ENCODE data around the gene MAP3K5. TPM values are rescaled to one million over a fixed set of nuclear protein-coding genes. Genes with fewer than 3 reads are reported as not detected.
A peak's percentile ranks its signal among the peaks of the same experiment; 100 is the strongest.

The MAP3K5 gene
- total and polyA plus RNA-seq, 2 donors (not counting 3 experiments of a cell fraction or from before 2014, with no cell fraction given) = 1.5 to 7.0 TPM

DNA sequence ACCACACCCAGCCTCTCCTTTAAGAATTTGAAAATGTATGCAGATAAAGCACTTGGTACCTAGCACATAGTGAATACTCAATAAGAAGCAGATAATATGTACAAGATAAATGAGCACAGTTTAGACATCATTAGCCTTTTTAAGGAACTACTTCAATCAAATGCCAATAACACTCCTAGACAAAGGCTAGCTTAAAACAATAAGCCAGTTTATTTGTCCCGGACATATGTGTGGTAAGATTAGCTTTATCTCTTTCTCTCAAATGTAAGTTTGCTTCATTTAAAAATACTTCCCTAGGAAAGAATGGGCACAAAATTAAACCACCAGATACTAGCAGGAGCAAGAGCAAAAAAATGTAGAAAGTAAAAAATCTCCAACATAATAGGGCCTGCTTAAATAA lies 73.8 kb downstream of the MAP3K5 start:
- no peak for FAIRE-seq
- no peak overlapping the region for H2AFZ ChIP-seq (ENCODE audit: low read depth, low read length)
- H3K9me3 ChIP-seq (replicated peaks; ENCODE audit: control insufficient read depth, insufficient read depth, low read length) = no peaks in the 10 kb centered on the region
- H3K9me1 ChIP-seq (replicated peaks; ENCODE audit: control insufficient read depth, extremely low read depth, insufficient read depth, low read length) = no peaks in the 10 kb centered on the region
- no peak overlapping the region for H3K9ac ChIP-seq (replicated peaks; ENCODE audit: extremely low read depth, insufficient read depth, low read length)
- H4K20me1 ChIP-seq (replicated peaks; ENCODE audit: control insufficient read depth, extremely low read depth, insufficient read depth, low read length) = no peaks in the 10 kb centered on the region
- no peaks in the 10 kb centered on the region for H3K36me3 ChIP-seq (ENCODE audit: control insufficient read depth in 2 of 2, extremely low read depth in 1 of 2, insufficient read depth in 2 of 2, low read length in 2 of 2)
- ChIA-PET POLR2A (no interaction called here), CTCF (interaction anchor here (1.0 to 5.0 kb wide), 9 partner anchors 11 to 74 kb away, joined by 3 to 62 read pairs (median 4); partner anchors contain the start of gene MAP3K5)
- no peak overlapping the region for H3K4me2 ChIP-seq (ENCODE audit: insufficient read depth, low read length)
- H3K27ac ChIP-seq (ENCODE audit: insufficient read depth, low read depth, low read length) = no peak overlapping the region
- TF ChIP-seq POLR2A (IDR thresholded peaks at IDR 0.05; ENCODE audit: low read depth, low read length) (no peak), POLR2AphosphoS5 (IDR thresholded peaks at IDR 0.05; ENCODE audit: insufficient read depth, low read depth, low read length) (no peak), MYC (IDR thresholded peaks at IDR 0.05; ENCODE audit: low read depth, low read length) (no peak)
- no TSS peak for BruUV-seq (replicated peaks)
- no peaks in the 10 kb centered on the region for H3K79me2 ChIP-seq (ENCODE audit: control insufficient read depth, insufficient read depth, low read length)
- H3K4me1 ChIP-seq (ENCODE audit: control insufficient read depth, extremely low read depth, insufficient read depth, low read length) = peaks cover 28% of the 10 kb centered on the region
- no peak overlapping the region for H3K4me3 ChIP-seq (replicated peaks in 1 of 3; ENCODE audit: insufficient read depth in 1 of 3, low read depth in 1 of 3, low read length in 3 of 3)
- intact Hi-C loops (cut with micrococcal nuclease) = no loop called here
- no peaks in the 10 kb centered on the region for H3K27me3 ChIP-seq (ENCODE audit: control insufficient read depth in 2 of 2, insufficient read depth in 2 of 2, low read length in 2 of 2)
- DNase-seq (ENCODE audit: low read depth, low spot score) = peak; percentile 61
- dilution Hi-C loops (cut with MboI; ENCODE audit: extremely low pct_ligation_motif_present, low sequenced_read_pairs) = no loop called here

DNA sequence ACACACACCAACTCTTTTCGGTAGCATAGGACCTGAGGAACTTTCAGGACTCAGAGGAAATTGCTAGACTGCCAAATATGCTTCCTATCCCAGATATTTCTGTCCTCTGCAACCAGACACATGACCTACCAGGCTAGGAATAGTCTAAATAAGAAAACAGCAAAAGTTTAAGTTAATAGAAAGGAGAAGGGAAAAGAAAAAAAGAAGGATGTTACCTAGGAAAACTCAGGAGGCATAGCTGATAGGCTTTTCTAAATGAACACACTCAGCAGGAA lies 74.6 kb downstream of the MAP3K5 start:
- Histone ChIP-seq H3K4me2 (ENCODE audit: insufficient read depth, low read length) (peak overlapping the region; percentile 71), H2AFZ (ENCODE audit: low read depth, low read length) (peak overlapping the region; percentile 34), H3K9me3 (replicated peaks; ENCODE audit: control insufficient read depth, insufficient read depth, low read length) (no peaks in the 10 kb centered on the region), H3K4me3 (replicated peaks in 1 of 3; ENCODE audit: insufficient read depth in 1 of 3, low read depth in 1 of 3, low read length in 3 of 3) (peak overlapping the region in 1 of 3 experiments; percentile 36), H3K79me2 (ENCODE audit: control insufficient read depth, insufficient read depth, low read length) (no peaks in the 10 kb centered on the region), H3K4me1 (ENCODE audit: control insufficient read depth, extremely low read depth, insufficient read depth, low read length) (peaks cover 28% of the 10 kb centered on the region), H3K36me3 (ENCODE audit: control insufficient read depth in 2 of 2, extremely low read depth in 1 of 2, insufficient read depth in 2 of 2, low read length in 2 of 2) (no peaks in the 10 kb centered on the region), H3K27me3 (ENCODE audit: control insufficient read depth in 2 of 2, insufficient read depth in 2 of 2, low read length in 2 of 2) (no peaks in the 10 kb centered on the region), H3K9ac (replicated peaks; ENCODE audit: extremely low read depth, insufficient read depth, low read length) (no peak overlapping the region), H3K9me1 (replicated peaks; ENCODE audit: control insufficient read depth, extremely low read depth, insufficient read depth, low read length) (no peaks in the 10 kb centered on the region), H4K20me1 (replicated peaks; ENCODE audit: control insufficient read depth, extremely low read depth, insufficient read depth, low read length) (no peaks in the 10 kb centered on the region), H3K27ac (ENCODE audit: insufficient read depth, low read depth, low read length) (peak overlapping the region; percentile 45)
- dilution Hi-C loops (cut with MboI; ENCODE audit: extremely low pct_ligation_motif_present, low sequenced_read_pairs) (no loop called here), intact Hi-C loops (cut with micrococcal nuclease) (loop anchor here (2.0 kb wide), 1 partner anchor 19 kb away; no protein-coding TSS in a partner anchor)
- ChIA-PET CTCF (interaction anchor here (1.0 to 5.0 kb wide), 9 partner anchors 9 to 74 kb away, joined by 3 to 62 read pairs (median 5); partner anchors contain the start of gene MAP3K5), POLR2A (no interaction called here)
- no TSS peak for BruUV-seq (replicated peaks)
- TF ChIP-seq MAX (IDR thresholded peaks at IDR 0.05; ENCODE audit: insufficient read depth, insufficient read length) (no peak), FOS (IDR thresholded peaks at IDR 0.05; ENCODE audit: borderline replicate concordance, insufficient read depth, low read length) (no peak), GATA2 (IDR thresholded peaks at IDR 0.05; ENCODE audit: insufficient read depth, insufficient read length, low read depth, low read length) (no peak), MYC (IDR thresholded peaks at IDR 0.05; ENCODE audit: low read depth, low read length) (no peak), POLR2AphosphoS5 (IDR thresholded peaks at IDR 0.05; ENCODE audit: insufficient read depth, low read depth, low read length) (no peak), POLR2A (IDR thresholded peaks at IDR 0.05; ENCODE audit: low read depth, low read length) (no peak), JUN (IDR thresholded peaks at IDR 0.05; ENCODE audit: borderline replicate concordance, insufficient read depth, insufficient read length, low read depth) (no peak), EZH2 (IDR thresholded peaks at IDR 0.05; ENCODE audit: borderline replicate concordance, low read depth, low read length, severe bottlenecking) (no peak)
- TF ChIP-seq, protein P1, sequence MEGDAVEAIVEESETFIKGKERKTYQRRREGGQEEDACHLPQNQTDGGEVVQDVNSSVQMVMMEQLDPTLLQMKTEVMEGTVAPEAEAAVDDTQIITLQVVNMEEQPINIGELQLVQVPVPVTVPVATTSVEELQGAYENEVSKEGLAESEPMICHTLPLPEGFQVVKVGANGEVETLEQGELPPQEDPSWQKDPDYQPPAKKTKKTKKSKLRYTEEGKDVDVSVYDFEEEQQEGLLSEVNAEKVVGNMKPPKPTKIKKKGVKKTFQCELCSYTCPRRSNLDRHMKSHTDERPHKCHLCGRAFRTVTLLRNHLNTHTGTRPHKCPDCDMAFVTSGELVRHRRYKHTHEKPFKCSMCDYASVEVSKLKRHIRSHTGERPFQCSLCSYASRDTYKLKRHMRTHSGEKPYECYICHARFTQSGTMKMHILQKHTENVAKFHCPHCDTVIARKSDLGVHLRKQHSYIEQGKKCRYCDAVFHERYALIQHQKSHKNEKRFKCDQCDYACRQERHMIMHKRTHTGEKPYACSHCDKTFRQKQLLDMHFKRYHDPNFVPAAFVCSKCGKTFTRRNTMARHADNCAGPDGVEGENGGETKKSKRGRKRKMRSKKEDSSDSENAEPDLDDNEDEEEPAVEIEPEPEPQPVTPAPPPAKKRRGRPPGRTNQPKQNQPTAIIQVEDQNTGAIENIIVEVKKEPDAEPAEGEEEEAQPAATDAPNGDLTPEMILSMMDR (IDR thresholded peaks at IDR 0.05; ENCODE audit: extremely low read depth in 1 of 2, insufficient read depth in 1 of 2, low read depth in 1 of 2, low read length in 2 of 2) = no peak
- FAIRE-seq (peak; percentile 67), DNase-seq (ENCODE audit: low read depth, low spot score) (peak; percentile 70)

All from endothelial cell of umbilical vein (primary cell).